Common myeloid progenitor, CD34-positive (primary cell): ENCODE results near the gene CDH22.

Experiments used
- CTCF ChIA-PET: fragments of 350-600 bp; sonication (Branson Sonifier 250); formaldehyde crosslinking; loops from one replicate; lab custom pipeline; 2021; ENCODE audit warnings: antibody characterized with exemption; lab: Charles Lee
- POLR2A ChIA-PET: fragments of 350-600 bp; sonication (Branson Sonifier 250); formaldehyde crosslinking; loops from one replicate; lab custom pipeline; 2021; ENCODE audit warnings: antibody characterized with exemption; lab: Charles Lee
- DNase-seq, 3 donors: peaks; one replicate each; pipeline versions ENCODE4 v3.0.0 to v3.0.0-alpha.2; 2013
- H3K27ac ChIP-seq, 2 experiments: 1 replicate in 1 of 2; 2 replicates in 1 of 2; pipeline ENCODE4 v1.7.0; 2013; ENCODE audit warnings: inconsistent platforms in 2 of 2, low read length in 2 of 2, mild to moderate bottlenecking in 2 of 2, low read depth in 1 of 2, moderate library complexity in 1 of 2; ENCODE audit not compliant: severe bottlenecking in 2 of 2, insufficient read depth in 1 of 2, poor library complexity in 1 of 2
- H3K27me3 ChIP-seq, 5 experiments: replicated peaks in 2 of 5; 1 replicate in 3 of 5; 2 replicates in 2 of 5; pipeline versions ENCODE4 v1.6.1 to v1.7.0; 2013; ENCODE audit warnings: low read length in 4 of 5, mild to moderate bottlenecking in 2 of 5, moderate library complexity in 2 of 5, inconsistent platforms in 1 of 5; ENCODE audit not compliant: insufficient read depth in 5 of 5, control insufficient read depth in 4 of 5
- H3K36me3 ChIP-seq, 4 experiments: 1 replicate in 2 of 4; 2 replicates in 2 of 4; pipeline versions ENCODE4 v1.6.1 to v1.7.0; 2013; ENCODE audit warnings: low read length in 3 of 4, control low read depth in 1 of 4, mild to moderate bottlenecking in 1 of 4; ENCODE audit not compliant: control insufficient read depth in 4 of 4, insufficient read depth in 4 of 4
- H3K4me1 ChIP-seq, 4 experiments: 1 replicate in 3 of 4; 2 replicates in 1 of 4; pipeline versions ENCODE4 v1.6.1 to v1.7.1; 2013; ENCODE audit warnings: low read length in 3 of 4, mild to moderate bottlenecking in 3 of 4, control low read depth in 1 of 4, inconsistent platforms in 1 of 4, moderate library complexity in 1 of 4; ENCODE audit not compliant: control insufficient read depth in 4 of 4, insufficient read depth in 4 of 4; ENCODE audit errors: control extremely low read depth in 1 of 4
- H3K4me3 ChIP-seq, 7 experiments: 1 replicate in 4 of 7; 2 replicates in 3 of 7; pipeline versions ENCODE4 v1.5.1 to v1.7.0; 2013; ENCODE audit warnings: mild to moderate bottlenecking in 7 of 7, low read length in 6 of 7, moderate library complexity in 6 of 7, inconsistent platforms in 2 of 7, low read depth in 2 of 7, control low read depth in 1 of 7; ENCODE audit not compliant: insufficient read depth in 4 of 7, control insufficient read depth in 1 of 7; ENCODE audit errors: extremely low read depth in 1 of 7
- H3K9me3 ChIP-seq, 5 experiments: 1 replicate in 4 of 5; 2 replicates in 1 of 5; pipeline versions ENCODE4 v1.6.1 to v1.7.1; 2013; ENCODE audit warnings: low read length in 4 of 5, mild to moderate bottlenecking in 2 of 5, inconsistent platforms in 1 of 5, low read depth in 1 of 5, moderate library complexity in 1 of 5; ENCODE audit not compliant: control insufficient read depth in 4 of 5, insufficient read depth in 2 of 5; ENCODE audit errors: control extremely low read depth in 1 of 5
- WGBS: methylation state at CpG from one replicate; pipeline ENCODE4 v1.1.5; 2013; ENCODE audit not compliant: insufficient coverage; 5-methylcytosine and 5-hydroxymethylcytosine counted together

Gene CDH22

DNA sequence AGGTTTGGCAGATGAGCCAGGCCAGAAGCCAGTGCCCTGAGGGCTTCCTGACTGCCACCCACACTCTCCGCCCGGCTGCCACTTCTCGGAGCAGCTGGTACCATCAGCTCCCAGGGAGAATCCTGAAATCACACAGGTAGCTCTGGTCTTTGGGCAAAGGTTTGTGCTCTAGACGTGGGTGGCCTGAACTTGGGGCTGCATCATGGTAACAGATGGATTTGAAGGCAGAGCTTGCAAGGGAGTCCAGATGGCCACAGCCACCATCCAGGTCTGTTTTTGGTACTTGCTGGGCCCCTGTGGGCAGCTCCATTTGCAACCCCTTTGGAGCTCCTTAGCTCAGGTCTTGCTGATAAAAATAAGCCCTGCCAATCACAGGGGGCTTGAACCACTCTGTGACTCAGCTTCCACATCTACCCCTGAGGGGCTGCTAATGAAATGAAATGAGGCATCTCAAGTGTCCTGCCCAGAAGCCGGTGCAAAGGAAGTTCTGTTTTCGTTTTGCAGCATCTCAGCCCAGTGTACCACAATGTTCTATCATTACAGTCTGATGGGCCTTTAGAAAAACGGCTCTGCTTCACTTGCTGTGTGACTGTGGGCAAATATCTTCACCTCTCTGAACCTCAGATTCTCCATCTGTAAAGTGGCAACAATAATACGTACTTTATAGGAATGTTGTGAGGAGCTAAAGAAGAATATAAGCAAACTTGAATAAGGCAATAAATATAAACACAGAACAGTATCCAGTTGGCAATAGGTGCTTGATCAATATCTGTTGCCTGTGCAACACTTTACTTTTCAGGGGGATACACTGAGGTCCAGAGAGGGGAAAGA, 25.1 kb upstream of the CDH22 start:
- Histone ChIP-seq H3K4me3 (no peak overlapping the region), H3K27ac (no peak overlapping the region), H3K4me1 (peaks cover 0 to 9% (median 4%) of the 10 kb centered on the region in 4 experiments), H3K9me3 (no peaks in the 10 kb centered on the region), H3K27me3 (peaks cover 0 to 22% (median 0%) of the 10 kb centered on the region in 5 experiments), H3K36me3 (no peaks in the 10 kb centered on the region)
- no peak for DNase-seq
- 83% methylated on average over 6 of the region's 8 CpGs for WGBS
- CTCF ChIA-PET: interaction anchor here (0.9 to 2.0 kb wide), 3 partner anchors 11 to 26 kb away, joined by 3 to 11 read pairs (median 6); no protein-coding TSS in a partner anchor
- POLR2A ChIA-PET: no interaction called here

DNA sequence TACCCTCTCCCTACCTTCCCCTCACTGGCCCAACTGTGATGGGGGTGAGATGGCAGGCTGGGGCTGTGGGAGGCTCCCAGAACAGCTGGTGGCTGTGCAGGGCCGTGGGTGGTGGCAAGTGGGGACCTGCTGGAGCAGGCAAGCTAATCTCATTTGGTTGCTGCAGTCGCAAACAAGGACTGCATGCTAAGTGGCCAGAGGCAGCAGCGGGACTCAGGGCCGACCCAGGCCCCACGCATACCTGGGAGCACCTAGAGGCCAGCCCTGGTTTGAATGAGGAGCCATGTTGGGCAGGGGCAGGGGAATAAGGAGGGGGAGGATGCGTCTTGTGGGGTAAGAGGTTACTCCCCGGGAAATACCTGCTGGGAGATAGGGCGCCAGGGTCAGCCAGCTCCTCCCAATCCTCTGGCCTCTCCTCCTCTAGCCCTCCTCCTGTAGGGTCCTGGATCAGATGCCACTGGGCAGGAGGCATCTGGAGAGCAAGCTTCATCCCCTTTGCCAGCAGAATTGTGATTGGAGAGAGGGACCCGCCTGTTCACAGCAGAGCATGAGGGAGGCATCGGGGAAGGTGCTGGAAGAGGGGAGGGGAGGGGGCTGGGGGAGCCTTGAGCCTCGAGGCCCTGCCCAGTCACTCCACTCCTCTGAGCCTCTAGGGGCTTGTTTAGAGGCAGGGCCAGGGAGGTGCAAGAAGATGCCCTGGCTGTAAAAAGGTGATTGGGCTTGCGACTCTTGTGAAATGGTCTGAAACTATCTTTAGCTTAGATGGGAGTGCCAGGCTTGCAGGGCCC, 24.3 kb upstream of the CDH22 start:
- Histone ChIP-seq H3K9me3 (no peaks in the 10 kb centered on the region), H3K27ac (no peak overlapping the region), H3K4me1 (peaks cover 0 to 9% (median 4%) of the 10 kb centered on the region in 4 experiments), H3K27me3 (peaks cover 0 to 22% (median 0%) of the 10 kb centered on the region in 5 experiments), H3K4me3 (no peak overlapping the region), H3K36me3 (no peaks in the 10 kb centered on the region)
- POLR2A ChIA-PET: no interaction called here
- CTCF ChIA-PET: interaction anchor here (0.6 to 2.0 kb wide), 3 partner anchors 10 to 218 kb away, joined by 3 to 6 read pairs (median 3); no protein-coding TSS in a partner anchor
- no peak for DNase-seq
- WGBS: 91% methylated on average over 10 of the region's 12 CpGs

DNA sequence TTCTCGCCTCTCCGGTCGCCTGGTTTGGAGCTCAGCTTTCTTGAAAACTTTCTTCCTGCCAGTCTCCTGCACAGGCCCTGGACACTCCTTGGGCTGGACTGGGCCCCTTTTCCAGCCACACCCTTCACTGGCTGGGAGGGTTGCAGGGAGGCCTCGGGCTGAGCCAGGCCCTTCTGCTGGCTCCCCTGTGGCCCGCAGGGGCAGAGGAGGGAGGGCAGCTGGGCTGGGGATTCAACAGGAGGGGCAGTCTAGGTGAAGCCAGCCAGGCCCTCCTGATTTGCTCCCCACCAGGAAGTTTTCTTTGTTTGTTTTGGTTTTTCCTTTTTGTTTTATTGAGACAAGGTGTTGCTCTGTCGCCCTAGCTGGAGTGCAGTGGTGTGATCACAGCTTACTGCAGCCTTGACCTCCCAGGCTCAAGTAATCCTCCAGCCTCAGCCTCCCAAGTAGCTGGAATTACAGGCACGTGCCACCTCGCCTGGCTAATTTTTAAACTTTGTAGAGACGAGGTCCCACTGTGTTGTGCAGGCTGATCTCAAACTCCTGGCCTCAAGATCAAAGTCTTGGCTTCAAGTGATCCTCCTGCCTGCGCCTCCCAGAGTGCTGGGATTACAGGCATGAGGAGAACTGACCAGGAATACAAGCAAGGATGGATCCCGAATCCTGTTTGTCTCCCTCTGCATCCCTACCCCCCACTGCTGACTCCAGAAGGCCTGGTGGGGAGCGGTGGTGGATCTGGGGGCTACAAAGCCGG, 23.5 kb upstream of the CDH22 start:
- WGBS: 98% methylated on average over 11 of the region's 13 CpGs
- ChIA-PET CTCF (interaction anchor here (0.6 kb wide), 1 partner anchor 217 kb away, joined by 3 read pairs; no protein-coding TSS in a partner anchor), POLR2A (interaction anchor here (0.9 kb wide), 1 partner anchor 32 kb away, joined by 3 read pairs; no protein-coding TSS in a partner anchor)
- H3K4me1 ChIP-seq: peaks cover 0 to 9% (median 4%) of the 10 kb centered on the region in 4 experiments
- H3K4me3 ChIP-seq: no peak overlapping the region
- no peak for DNase-seq
- H3K36me3 ChIP-seq: no peaks in the 10 kb centered on the region
- peaks cover 0 to 22% (median 0%) of the 10 kb centered on the region in 5 experiments for H3K27me3 ChIP-seq
- no peaks in the 10 kb centered on the region for H3K9me3 ChIP-seq
- no peak overlapping the region for H3K27ac ChIP-seq

DNA sequence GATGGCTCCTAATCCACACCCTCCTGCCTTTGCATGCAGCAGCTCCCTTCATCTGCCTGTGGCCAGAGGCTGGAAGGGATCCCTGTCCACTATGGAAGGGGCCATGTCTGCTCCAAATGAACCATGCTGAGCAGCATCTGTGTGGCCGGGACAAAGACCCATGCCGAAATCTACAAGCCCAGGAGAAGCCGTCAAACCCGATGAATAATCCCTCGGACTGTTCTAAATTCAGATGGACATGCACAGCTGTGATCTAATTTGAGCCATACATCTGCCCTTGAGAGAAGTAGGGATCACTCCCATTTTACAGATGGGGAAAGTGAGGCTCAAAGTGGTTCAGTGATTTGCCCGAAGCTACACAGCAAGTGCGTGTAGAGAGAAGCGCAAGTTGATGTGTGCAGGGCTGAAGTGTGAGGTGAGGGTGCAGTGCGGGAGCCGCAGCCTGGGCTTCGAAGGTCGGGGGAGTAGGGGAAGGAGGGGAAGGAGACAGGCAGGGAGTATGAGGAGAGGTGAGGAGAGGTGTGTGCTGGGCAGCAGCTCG, 22.6 kb upstream of the CDH22 start:
- H3K9me3 ChIP-seq: no peaks in the 10 kb centered on the region
- DNase-seq: no peak
- ChIA-PET POLR2A (interaction anchor here (0.9 kb wide), 1 partner anchor 33 kb away, joined by 3 read pairs; no protein-coding TSS in a partner anchor), CTCF (interaction anchor here (0.6 kb wide), 1 partner anchor 137 kb away, joined by 3 read pairs; no protein-coding TSS in a partner anchor)
- 91% methylated on average over 11 of the region's 13 CpGs for WGBS
- H3K27ac ChIP-seq: no peak overlapping the region
- peaks cover 0 to 22% (median 0%) of the 10 kb centered on the region in 5 experiments for H3K27me3 ChIP-seq
- H3K4me3 ChIP-seq: no peak overlapping the region
- peaks cover 0 to 9% (median 4%) of the 10 kb centered on the region in 4 experiments for H3K4me1 ChIP-seq
- H3K36me3 ChIP-seq: no peaks in the 10 kb centered on the region

DNA sequence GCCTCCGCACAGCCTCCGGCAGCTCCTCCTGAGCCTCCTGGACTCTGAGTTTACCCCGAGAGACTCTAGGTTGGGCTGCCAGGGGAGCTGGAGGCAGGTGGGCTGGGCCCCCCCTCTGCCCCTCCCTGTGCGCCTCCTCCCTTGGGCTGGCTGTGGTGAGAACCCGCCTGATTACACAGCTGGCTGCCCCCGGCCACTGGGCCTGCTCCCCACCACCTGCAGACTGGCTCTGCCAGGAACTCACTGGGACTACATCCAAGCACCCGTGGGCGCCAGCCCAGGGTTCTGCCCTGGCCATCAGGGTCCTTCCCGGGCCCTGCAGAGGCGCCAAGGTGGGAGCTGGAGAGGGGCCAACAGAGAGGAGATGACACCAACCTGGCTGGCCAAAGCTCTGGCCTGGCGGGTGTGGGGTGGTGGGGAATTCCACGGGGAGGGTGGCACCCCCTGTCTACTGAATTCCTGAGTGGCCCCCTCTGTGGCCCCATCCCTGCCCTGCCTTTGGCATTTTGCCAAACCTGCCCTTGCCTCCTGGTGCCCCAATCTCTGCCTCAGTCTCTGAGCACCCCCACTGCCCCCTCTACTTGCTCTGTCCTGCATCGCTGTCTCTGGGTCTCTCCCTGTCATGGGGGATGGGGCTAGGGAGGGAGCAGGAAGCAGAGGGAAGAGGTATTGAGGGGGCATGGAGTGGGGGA, 21.9 kb upstream of the CDH22 start:
- ChIA-PET CTCF (interaction anchor here (0.6 to 1.3 kb wide), 2 partner anchors 138 to 198 kb away, joined by 3 to 4 read pairs; no protein-coding TSS in a partner anchor), POLR2A (no interaction called here)
- 70% methylated on average over 8 of the region's 13 CpGs for WGBS
- Histone ChIP-seq H3K4me3 (no peak overlapping the region), H3K4me1 (peaks cover 0 to 9% (median 4%) of the 10 kb centered on the region in 4 experiments), H3K27me3 (peaks cover 0 to 22% (median 0%) of the 10 kb centered on the region in 5 experiments), H3K9me3 (no peaks in the 10 kb centered on the region), H3K27ac (no peak overlapping the region), H3K36me3 (no peaks in the 10 kb centered on the region)
- DNase-seq: peak in 1 of 3 donors; percentile 40
